Measurements from ENCODE around the gene ZBTB48. TPM values are rescaled to one million over a fixed set of nuclear protein-coding genes. Genes with fewer than 3 reads are reported as not detected.

ZBTB48 gene
- total RNA-seq, 1 donor from 2014 or later, result 5.7 TPM

- no peak for DNase-seq (ENCODE audit: low read depth)
- no peak overlapping the region for H3K4me3 ChIP-seq (ENCODE audit: low read depth, low read length)
- no peak for TF ChIP-seq CTCF (conservative IDR thresholded peaks at IDR 0.05; ENCODE audit: low read depth, low read length)
Observed at GRCh38 chr1:6591644-6592043, 11.8 kb downstream of the ZBTB48 start.

- no peak for TF ChIP-seq CTCF (conservative IDR thresholded peaks at IDR 0.05; ENCODE audit: low read depth, low read length)
- H3K4me3 ChIP-seq (ENCODE audit: low read depth, low read length), result no peak overlapping the region
- no peak for DNase-seq (ENCODE audit: low read depth)
Observed at GRCh38 chr1:6592441-6592840, 12.6 kb downstream of the ZBTB48 start.

GRCh38 chr1:6592865-6593593, 13.2 kb downstream of the ZBTB48 start:
- DNase-seq (ENCODE audit: low read depth), result no peak
- TF ChIP-seq CTCF (conservative IDR thresholded peaks at IDR 0.05; ENCODE audit: low read depth, low read length), result no peak
- no peak overlapping the region for H3K4me3 ChIP-seq (ENCODE audit: low read depth, low read length)

- DNase-seq (ENCODE audit: low read depth), result no peak
- no peak overlapping the region for H3K4me3 ChIP-seq (ENCODE audit: low read depth, low read length)
- no peak for TF ChIP-seq CTCF (conservative IDR thresholded peaks at IDR 0.05; ENCODE audit: low read depth, low read length)
Observed at GRCh38 chr1:6593810-6594209, 14.0 kb downstream of the ZBTB48 start.

- DNase-seq (ENCODE audit: low read depth), result no peak
- no peak for TF ChIP-seq CTCF (conservative IDR thresholded peaks at IDR 0.05; ENCODE audit: low read depth, low read length)
- H3K4me3 ChIP-seq (ENCODE audit: low read depth, low read length), result no peak overlapping the region
Observed at GRCh38 chr1:6594977-6595740, 15.4 kb downstream of the ZBTB48 start.

GRCh38 chr1:6596351-6596750, 16.6 kb downstream of the ZBTB48 start:
- TF ChIP-seq CTCF (conservative IDR thresholded peaks at IDR 0.05; ENCODE audit: low read depth, low read length), result no peak
- DNase-seq (ENCODE audit: low read depth), result no peak

More at GRCh38 chr1:6596351-6596750, 16.6 kb downstream of the ZBTB48 start:
- no peak overlapping the region for H3K4me3 ChIP-seq (ENCODE audit: low read depth, low read length)

All from epithelial cell of proximal tubule (primary cell).